Ascending aorta (tissue), 2 donors: ENCODE data around the gene SLC9A8. TPM values are rescaled to one million over a fixed set of nuclear protein-coding genes. Genes with fewer than 3 reads are reported as not detected.

Experiments used
- DNase-seq, 2 donors: peaks; one replicate each; pipeline ENCODE4 v3.0.0-alpha.2; 2019; ENCODE audit warnings: low spot score in 2 of 2
- H3K27ac ChIP-seq, 2 donors: fragments of 200-600 bp; sonication (generic); one replicate each; pipeline ENCODE4 v1.5.1; 2016 to 2017; ENCODE audit warnings: mild to moderate bottlenecking in 1 of 2
- H3K27me3 ChIP-seq: fragments of 200-600 bp; sonication (generic); one replicate; pipeline ENCODE4 v1.5.1; 2017
- H3K36me3 ChIP-seq, 2 donors: fragments of 200-600 bp; sonication (generic); one replicate each; pipeline ENCODE4 v1.5.1; 2016
- H3K4me1 ChIP-seq, 2 donors: fragments of 200-600 bp; sonication (generic); one replicate each; pipeline ENCODE4 v1.5.1; 2016 to 2017; ENCODE audit warnings: mild to moderate bottlenecking in 1 of 2
- H3K4me3 ChIP-seq, 2 donors: fragments of 200-600 bp; sonication (generic); one replicate each; pipeline ENCODE4 v1.5.1; 2016 to 2017; ENCODE audit warnings: mild to moderate bottlenecking in 1 of 2
- H3K9me3 ChIP-seq, 2 donors: fragments of 200-600 bp; sonication (generic); one replicate each; pipeline ENCODE4 v1.5.1; 2016
- CTCF ChIP-seq, 3 experiments: fragments of 200-600 bp in 2 of 3; fragments of 450-650 bp in 1 of 3; sonication (generic) in 2 of 3; IDR thresholded peaks; one replicate each; pipeline ENCODE4 v1.5.1; 2016 to 2019; ENCODE audit warnings: antibody characterized with exemption in 3 of 3, mild to moderate bottlenecking in 1 of 3, moderate library complexity in 1 of 3
- intact Hi-C: fragments of 100-400 bp; cut with DNase I; formaldehyde crosslinking; loops from one replicate; pipeline ENCODE4 v1.15.1; 2023
- total RNA-seq: library from RNA; depleted of rRNA; stranded (reverse); fragments of >200 nt; gene quantifications from one replicate; pipeline ENCODE4 v1.1.0, GENCODE V29; 2016

The SLC9A8 gene
- total RNA-seq, 1 donor from 2014 or later = 9.7 TPM

- peak overlapping the region; percentile 76 to 82 for H3K27ac ChIP-seq
These were observed 38.0 kb downstream of the SLC9A8 start for GRCh38 chr20:49850463-49851230.

GRCh38 chr20:49851231-49851705, 38.6 kb downstream of the SLC9A8 start:
- peak in 1 of 2 donors; percentile 49 for DNase-seq
- Histone ChIP-seq H3K27me3 (no peaks in the 10 kb centered on the region), H3K4me1 (peaks cover 10 to 39% of the 10 kb centered on the region in 2 donors), H3K36me3 (peaks cover 5 to 17% of the 10 kb centered on the region in 2 donors), H3K9me3 (no peaks in the 10 kb centered on the region), H3K4me3 (no peak overlapping the region), H3K27ac (peak overlapping the region; percentile 76 to 82)
- intact Hi-C loops = loop anchor here (5.0 kb wide), 2 partner anchors 36 to 39 kb away; partner anchors contain the start of gene SLC9A8
- TF ChIP-seq CTCF (IDR thresholded peaks at IDR 0.05) = no peak

More at GRCh38 chr20:49850463-49851230, 38.0 kb downstream of the SLC9A8 start:
- intact Hi-C loops = loop anchor here (5.0 kb wide), 2 partner anchors 37 to 38 kb away; partner anchors contain the start of gene SLC9A8
- Histone ChIP-seq H3K36me3 (peaks cover 2 to 11% of the 10 kb centered on the region in 2 donors), H3K27me3 (no peaks in the 10 kb centered on the region), H3K4me1 (peaks cover 10 to 39% of the 10 kb centered on the region in 2 donors), H3K4me3 (no peak overlapping the region), H3K9me3 (no peaks in the 10 kb centered on the region)
- no peak for TF ChIP-seq CTCF (IDR thresholded peaks at IDR 0.05)
- DNase-seq = no peak

GRCh38 chr20:49851991-49852390, 39.4 kb downstream of the SLC9A8 start:
- no peak for TF ChIP-seq CTCF (IDR thresholded peaks at IDR 0.05)
- H3K9me3 ChIP-seq = no peaks in the 10 kb centered on the region
- H3K36me3 ChIP-seq = peaks cover 9 to 19% of the 10 kb centered on the region in 2 donors
- no peaks in the 10 kb centered on the region for H3K27me3 ChIP-seq
- H3K4me1 ChIP-seq = peaks cover 10 to 39% of the 10 kb centered on the region in 2 donors
- peak; percentile 24 to 83 for DNase-seq
- peak overlapping the region; percentile 76 to 82 for H3K27ac ChIP-seq
- intact Hi-C loops = loop anchor here (2.0 to 5.0 kb wide), 3 partner anchors 15 to 40 kb away; partner anchors contain the start of gene SLC9A8
- no peak overlapping the region for H3K4me3 ChIP-seq

GRCh38 chr20:49852522-49853080, 40.0 kb downstream of the SLC9A8 start:
- Histone ChIP-seq H3K36me3 (peaks cover 11 to 19% of the 10 kb centered on the region in 2 donors), H3K9me3 (no peaks in the 10 kb centered on the region), H3K4me1 (peaks cover 10 to 41% of the 10 kb centered on the region in 2 donors), H3K4me3 (no peak overlapping the region), H3K27ac (peak overlapping the region; percentile 76 to 82), H3K27me3 (no peaks in the 10 kb centered on the region)
- TF ChIP-seq CTCF (IDR thresholded peaks at IDR 0.05) = no peak
- DNase-seq = no peak
- intact Hi-C loops = loop anchor here (2.0 to 5.0 kb wide), 3 partner anchors 14 to 40 kb away; partner anchors contain the start of gene SLC9A8

- peak; percentile 39 to 89 for DNase-seq
- Histone ChIP-seq H3K27me3 (no peaks in the 10 kb centered on the region), H3K4me1 (peaks cover 15 to 48% of the 10 kb centered on the region in 2 donors), H3K9me3 (no peaks in the 10 kb centered on the region), H3K27ac (peak overlapping the region; percentile 76 to 82), H3K4me3 (no peak overlapping the region), H3K36me3 (peaks cover 11 to 18% of the 10 kb centered on the region in 2 donors)
- intact Hi-C loops = loop anchor here (2.0 to 5.0 kb wide), 3 partner anchors 13 to 41 kb away; partner anchors contain the start of gene SLC9A8
- TF ChIP-seq CTCF (IDR thresholded peaks at IDR 0.05) = no peak
These were observed 41.0 kb downstream of the SLC9A8 start for GRCh38 chr20:49853640-49854039.
